Measurements from ENCODE around the gene ACVR1. TPM values are rescaled to one million over a fixed set of nuclear protein-coding genes. Genes with fewer than 3 reads are reported as not detected.

ACVR1 gene
- total RNA-seq, 1 experiment from 2014 or later, result 27.6 TPM

DNA sequence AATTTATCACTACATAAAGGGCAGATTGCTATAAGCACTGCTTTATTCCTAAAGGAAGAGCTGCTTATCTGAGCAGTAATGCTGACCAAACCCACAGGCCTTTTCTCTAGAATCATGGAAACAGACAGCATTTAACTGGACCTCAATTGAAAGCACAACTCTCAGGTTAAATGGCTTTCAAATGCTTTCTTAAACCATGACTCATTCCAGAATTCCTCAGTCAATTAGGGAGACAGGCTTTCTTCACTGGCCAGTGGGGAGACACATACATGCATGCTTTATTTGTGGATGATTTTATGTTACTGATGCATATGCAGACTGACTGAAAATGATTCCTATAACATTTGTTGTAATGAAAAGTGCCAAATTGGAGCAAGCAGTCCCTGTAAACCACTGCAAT lies 114.6 kb downstream of the ACVR1 start:
- ChIA-PET POLR2A (no interaction called here), CTCF (no interaction called here)
- DNase-seq (ENCODE audit: low read depth, low spot score), result no peak
- Histone ChIP-seq H3K27ac (ENCODE audit: low read length) (no peak overlapping the region), H3K36me3 (ENCODE audit: control insufficient read depth, insufficient read depth, low read length) (peaks cover 5% of the 10 kb centered on the region), H3K27me3 (ENCODE audit: control insufficient read depth, insufficient read depth, low read length) (no peaks in the 10 kb centered on the region), H3K4me1 (ENCODE audit: control insufficient read depth, insufficient read depth, low read length) (no peaks in the 10 kb centered on the region), H3K4me3 (ENCODE audit: low read depth in 2 of 2, low read length in 2 of 2) (no peak overlapping the region), H3K9me3 (ENCODE audit: control insufficient read depth, insufficient read depth, low read depth, low read length) (no peaks in the 10 kb centered on the region; the same call in 1 of the 2 replicates)
- no TSS peak for BruUV-seq (replicated peaks)
- TF ChIP-seq TCF7L2 (IDR thresholded peaks at IDR 0.05; ENCODE audit: low read depth, low read length), result no peak
- TF ChIP-seq SIN3A (IDR thresholded peaks at IDR 0.05; ENCODE audit: borderline replicate concordance, insufficient read depth, low read depth, low read length), result no peak
- TF ChIP-seq, protein P1, sequence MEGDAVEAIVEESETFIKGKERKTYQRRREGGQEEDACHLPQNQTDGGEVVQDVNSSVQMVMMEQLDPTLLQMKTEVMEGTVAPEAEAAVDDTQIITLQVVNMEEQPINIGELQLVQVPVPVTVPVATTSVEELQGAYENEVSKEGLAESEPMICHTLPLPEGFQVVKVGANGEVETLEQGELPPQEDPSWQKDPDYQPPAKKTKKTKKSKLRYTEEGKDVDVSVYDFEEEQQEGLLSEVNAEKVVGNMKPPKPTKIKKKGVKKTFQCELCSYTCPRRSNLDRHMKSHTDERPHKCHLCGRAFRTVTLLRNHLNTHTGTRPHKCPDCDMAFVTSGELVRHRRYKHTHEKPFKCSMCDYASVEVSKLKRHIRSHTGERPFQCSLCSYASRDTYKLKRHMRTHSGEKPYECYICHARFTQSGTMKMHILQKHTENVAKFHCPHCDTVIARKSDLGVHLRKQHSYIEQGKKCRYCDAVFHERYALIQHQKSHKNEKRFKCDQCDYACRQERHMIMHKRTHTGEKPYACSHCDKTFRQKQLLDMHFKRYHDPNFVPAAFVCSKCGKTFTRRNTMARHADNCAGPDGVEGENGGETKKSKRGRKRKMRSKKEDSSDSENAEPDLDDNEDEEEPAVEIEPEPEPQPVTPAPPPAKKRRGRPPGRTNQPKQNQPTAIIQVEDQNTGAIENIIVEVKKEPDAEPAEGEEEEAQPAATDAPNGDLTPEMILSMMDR (IDR thresholded peaks at IDR 0.05), result no peak
- TF ChIP-seq, protein P2, sequence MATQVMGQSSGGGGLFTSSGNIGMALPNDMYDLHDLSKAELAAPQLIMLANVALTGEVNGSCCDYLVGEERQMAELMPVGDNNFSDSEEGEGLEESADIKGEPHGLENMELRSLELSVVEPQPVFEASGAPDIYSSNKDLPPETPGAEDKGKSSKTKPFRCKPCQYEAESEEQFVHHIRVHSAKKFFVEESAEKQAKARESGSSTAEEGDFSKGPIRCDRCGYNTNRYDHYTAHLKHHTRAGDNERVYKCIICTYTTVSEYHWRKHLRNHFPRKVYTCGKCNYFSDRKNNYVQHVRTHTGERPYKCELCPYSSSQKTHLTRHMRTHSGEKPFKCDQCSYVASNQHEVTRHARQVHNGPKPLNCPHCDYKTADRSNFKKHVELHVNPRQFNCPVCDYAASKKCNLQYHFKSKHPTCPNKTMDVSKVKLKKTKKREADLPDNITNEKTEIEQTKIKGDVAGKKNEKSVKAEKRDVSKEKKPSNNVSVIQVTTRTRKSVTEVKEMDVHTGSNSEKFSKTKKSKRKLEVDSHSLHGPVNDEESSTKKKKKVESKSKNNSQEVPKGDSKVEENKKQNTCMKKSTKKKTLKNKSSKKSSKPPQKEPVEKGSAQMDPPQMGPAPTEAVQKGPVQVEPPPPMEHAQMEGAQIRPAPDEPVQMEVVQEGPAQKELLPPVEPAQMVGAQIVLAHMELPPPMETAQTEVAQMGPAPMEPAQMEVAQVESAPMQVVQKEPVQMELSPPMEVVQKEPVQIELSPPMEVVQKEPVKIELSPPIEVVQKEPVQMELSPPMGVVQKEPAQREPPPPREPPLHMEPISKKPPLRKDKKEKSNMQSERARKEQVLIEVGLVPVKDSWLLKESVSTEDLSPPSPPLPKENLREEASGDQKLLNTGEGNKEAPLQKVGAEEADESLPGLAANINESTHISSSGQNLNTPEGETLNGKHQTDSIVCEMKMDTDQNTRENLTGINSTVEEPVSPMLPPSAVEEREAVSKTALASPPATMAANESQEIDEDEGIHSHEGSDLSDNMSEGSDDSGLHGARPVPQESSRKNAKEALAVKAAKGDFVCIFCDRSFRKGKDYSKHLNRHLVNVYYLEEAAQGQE (IDR thresholded peaks at IDR 0.05; ENCODE audit: insufficient read depth in 1 of 2, low read depth in 2 of 2, low read length in 1 of 2), result no peak
- no peak for TF ChIP-seq POLR2AphosphoS5 (IDR thresholded peaks at IDR 0.05; ENCODE audit: low read depth, low read length)
- intact Hi-C loops (cut with micrococcal nuclease; ENCODE audit: unreplicated experiment), result no loop called here
- in situ Hi-C loops (cut with HindIII; ENCODE audit: low pct_unique_long_range_greater_than_20kb, low sequenced_read_pairs), result no loop called here
- no peak for ATAC-seq

DNA sequence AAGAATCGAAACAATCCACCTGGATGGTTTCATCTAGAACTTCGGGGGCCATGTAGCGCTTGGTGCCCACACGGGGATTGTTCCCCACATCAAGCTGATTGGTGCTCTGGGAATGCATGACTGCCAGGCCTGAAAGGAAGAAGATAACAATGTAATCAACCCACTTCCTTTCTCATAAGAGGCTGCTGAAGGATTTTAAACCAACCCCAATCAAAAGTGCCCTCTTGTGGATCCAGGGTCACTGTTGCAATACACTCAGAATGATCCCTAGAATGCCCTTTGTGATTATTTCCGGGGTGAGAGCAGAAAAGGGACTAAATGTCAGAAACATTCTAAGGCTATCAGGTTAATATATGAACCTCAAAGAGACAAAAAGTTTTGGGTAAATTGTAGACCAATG lies 115.2 kb downstream of the ACVR1 start:
- BruUV-seq (replicated peaks), result no TSS peak
- no peaks in the 10 kb centered on the region for H3K27me3 ChIP-seq (ENCODE audit: control insufficient read depth, insufficient read depth, low read length)
- no peak for ATAC-seq
- no peak for DNase-seq (ENCODE audit: low read depth, low spot score)
- H3K4me1 ChIP-seq (ENCODE audit: control insufficient read depth, insufficient read depth, low read length), result no peaks in the 10 kb centered on the region
- H3K36me3 ChIP-seq (ENCODE audit: control insufficient read depth, insufficient read depth, low read length), result peaks cover 5% of the 10 kb centered on the region
- in situ Hi-C loops (cut with HindIII; ENCODE audit: low pct_unique_long_range_greater_than_20kb, low sequenced_read_pairs), result no loop called here
- no peak overlapping the region for H3K27ac ChIP-seq (ENCODE audit: low read length)
- H3K9me3 ChIP-seq (ENCODE audit: control insufficient read depth, insufficient read depth, low read depth, low read length), result no peaks in the 10 kb centered on the region; the same call in 1 of the 2 replicates
- ChIA-PET POLR2A (no interaction called here), CTCF (no interaction called here)
- H3K4me3 ChIP-seq (ENCODE audit: low read depth in 2 of 2, low read length in 2 of 2), result no peak overlapping the region
- no peak for TF ChIP-seq POLR2AphosphoS5 (IDR thresholded peaks at IDR 0.05; ENCODE audit: low read depth, low read length)
- TF ChIP-seq, protein P2 (IDR thresholded peaks at IDR 0.05; ENCODE audit: insufficient read depth in 1 of 2, low read depth in 2 of 2, low read length in 1 of 2), result no peak
- TF ChIP-seq, protein P1 (IDR thresholded peaks at IDR 0.05), result no peak
- no peak for TF ChIP-seq SIN3A (IDR thresholded peaks at IDR 0.05; ENCODE audit: borderline replicate concordance, insufficient read depth, low read depth, low read length)
- TF ChIP-seq TCF7L2 (IDR thresholded peaks at IDR 0.05; ENCODE audit: low read depth, low read length), result no peak
- intact Hi-C loops (cut with micrococcal nuclease; ENCODE audit: unreplicated experiment), result no loop called here

Measured in Panc1 (cell line).